Measurements from ENCODE around the gene EIF4EBP2. TPM values are rescaled to one million over a fixed set of nuclear protein-coding genes. Genes with fewer than 3 reads are reported as not detected.

EIF4EBP2 gene
- polyA plus RNA-seq, 3 donors: 26.3 to 93.8 (median 73.4) TPM

- TF ChIP-seq CTCF (IDR thresholded peaks at IDR 0.05): no peak
- H3K36me3 Mint-ChIP-seq: peaks cover 5 to 8% of the 10 kb centered on the region in 2 donors
- Histone ChIP-seq H3K79me2 (ENCODE audit: insufficient read depth, low read length) (no peaks in the 10 kb centered on the region), H3K4me2 (replicated peaks; ENCODE audit: extremely low read depth, low read length, poor library complexity, severe bottlenecking) (no peak overlapping the region), H3K27ac (ENCODE audit: low read depth in 1 of 2, low read length in 2 of 2) (no peak overlapping the region), H2AFZ (ENCODE audit: insufficient read depth, low read depth, low read length, poor library complexity, severe bottlenecking) (peak overlapping the region; percentile 51), H3K9me3 (replicated peaks in 1 of 2; ENCODE audit: control insufficient read depth in 1 of 2, insufficient read depth in 1 of 2, low read length in 2 of 2) (no peaks in the 10 kb centered on the region), H3K4me1 (ENCODE audit: control insufficient read depth in 1 of 2, insufficient read depth in 2 of 2, low read length in 2 of 2) (peaks cover 33 to 46% of the 10 kb centered on the region in 2 donors), H3K36me3 (replicated peaks in 1 of 2; ENCODE audit: control insufficient read depth in 1 of 2, insufficient read depth in 2 of 2, low read length in 2 of 2) (no peaks in the 10 kb centered on the region), H3K27me3 (ENCODE audit: control insufficient read depth in 2 of 2, insufficient read depth in 2 of 2, low read length in 2 of 2) (no peaks in the 10 kb centered on the region), H4K20me1 (ENCODE audit: insufficient read depth, low read length) (no peaks in the 10 kb centered on the region), H3K9ac (ENCODE audit: insufficient read depth, low read length, poor library complexity, severe bottlenecking) (no peak overlapping the region), H3K4me3 (replicated peaks in 1 of 3; ENCODE audit: low read depth in 2 of 3, low read length in 3 of 3) (no peak overlapping the region)
- peaks cover 0 to 2% (median 0%) of the 10 kb centered on the region in 7 donors for H3K9me3 Mint-ChIP-seq
- no peak for DNase-seq
- H3K4me1 Mint-ChIP-seq: peaks cover 40% of the 10 kb centered on the region
- WGBS (ENCODE audit: insufficient coverage): no CpG with 5 or more reads among the region's 1 CpG
- intact Hi-C loops (cut with micrococcal nuclease): loop anchor here (5.0 kb wide), 2 partner anchors 91 to 141 kb away; no protein-coding TSS in a partner anchor
- H3K4me3 Mint-ChIP-seq: no peak overlapping the region
- H3K27ac Mint-ChIP-seq: peak overlapping the region in 1 of 7 donors; percentile 30
- H3K27me3 Mint-ChIP-seq (ENCODE audit: low read depth in 3 of 3): peaks cover 0 to 2% (median 2%) of the 10 kb centered on the region in 3 donors
Measured at GRCh38 chr10:70363292-70363691, 40.7 kb upstream of the EIF4EBP2 start.

DNA sequence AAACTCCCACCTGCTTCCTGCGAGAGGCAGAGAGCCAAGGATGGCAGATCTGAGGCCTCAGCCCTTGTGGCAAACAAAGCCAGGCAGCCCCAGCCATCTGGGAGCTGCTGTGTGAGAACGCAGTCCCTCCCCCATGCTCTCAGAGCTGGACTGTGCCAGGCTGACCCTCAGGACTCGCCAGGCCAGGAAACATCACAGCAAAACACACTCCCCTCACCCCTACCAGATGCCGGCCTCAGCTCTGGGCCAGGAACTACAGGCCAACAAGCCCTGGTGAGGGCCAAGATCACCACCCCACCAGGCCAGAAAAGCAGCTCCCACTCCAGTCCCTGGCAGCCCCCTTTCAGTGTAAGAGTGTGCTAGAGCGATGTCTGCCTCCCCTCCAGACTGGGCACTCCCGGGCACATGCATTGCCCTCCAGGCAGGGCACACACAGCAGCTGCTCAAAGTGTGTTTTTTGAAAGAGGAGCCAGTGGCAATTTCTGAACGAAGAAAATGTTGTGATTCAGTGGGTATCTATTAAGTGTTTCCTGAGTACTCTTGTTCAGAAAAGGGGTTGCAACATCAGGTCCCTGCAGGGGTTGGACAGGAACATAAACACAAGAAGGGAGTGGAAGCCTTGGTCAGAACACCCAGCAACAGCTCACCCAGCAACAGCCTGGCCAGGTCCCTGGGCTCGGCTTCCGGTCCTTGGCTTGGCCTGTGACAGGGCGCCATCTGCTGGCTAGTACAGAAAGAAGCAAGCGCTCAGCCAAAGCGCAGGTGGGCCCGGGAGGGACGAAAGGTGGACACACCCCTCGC is 39.8 kb upstream of the EIF4EBP2 start:
- no peaks in the 10 kb centered on the region for H3K9me3 ChIP-seq (replicated peaks in 1 of 2; ENCODE audit: control insufficient read depth in 1 of 2, insufficient read depth in 1 of 2, low read length in 2 of 2)
- TF ChIP-seq CTCF (IDR thresholded peaks at IDR 0.05): peak; percentile 93
- H3K4me2 ChIP-seq (replicated peaks; ENCODE audit: extremely low read depth, low read length, poor library complexity, severe bottlenecking): peak overlapping the region; percentile 33
- peaks cover 0 to 2% (median 0%) of the 10 kb centered on the region in 7 donors for H3K9me3 Mint-ChIP-seq
- H3K4me3 Mint-ChIP-seq: peak overlapping the region in 1 of 2 donors; percentile 59
- intact Hi-C loops (cut with micrococcal nuclease): loop anchor here (1.0 to 5.0 kb wide), 3 partner anchors 92 to 143 kb away; no protein-coding TSS in a partner anchor
- H3K27me3 Mint-ChIP-seq (ENCODE audit: low read depth in 3 of 3): peaks cover 0 to 2% (median 2%) of the 10 kb centered on the region in 3 donors
- DNase-seq: peak; percentile 89 to 95 (median 94)
- H3K36me3 ChIP-seq (replicated peaks in 1 of 2; ENCODE audit: control insufficient read depth in 1 of 2, insufficient read depth in 2 of 2, low read length in 2 of 2): no peaks in the 10 kb centered on the region
- peak overlapping the region; percentile 27 to 46 for H3K27ac ChIP-seq (ENCODE audit: low read depth in 1 of 2, low read length in 2 of 2)
- H3K4me1 Mint-ChIP-seq: peaks cover 36% of the 10 kb centered on the region
- H3K36me3 Mint-ChIP-seq: peaks cover 5 to 8% of the 10 kb centered on the region in 2 donors
- H4K20me1 ChIP-seq (ENCODE audit: insufficient read depth, low read length): no peaks in the 10 kb centered on the region
- no peaks in the 10 kb centered on the region for H3K79me2 ChIP-seq (ENCODE audit: insufficient read depth, low read length)
- no peak overlapping the region for H3K9ac ChIP-seq (ENCODE audit: insufficient read depth, low read length, poor library complexity, severe bottlenecking)
- WGBS (ENCODE audit: insufficient coverage): 30% methylated on average over 15 of the region's 15 CpGs
- H3K27ac Mint-ChIP-seq: peak overlapping the region; percentile 35 to 88 (median 87)
- peak overlapping the region in 1 of 3 experiments; percentile 2 for H3K4me3 ChIP-seq (replicated peaks in 1 of 3; ENCODE audit: low read depth in 2 of 3, low read length in 3 of 3)
- peaks cover 29 to 38% of the 10 kb centered on the region in 2 donors for H3K4me1 ChIP-seq (ENCODE audit: control insufficient read depth in 1 of 2, insufficient read depth in 2 of 2, low read length in 2 of 2)
- peak overlapping the region; percentile 51 for H2AFZ ChIP-seq (ENCODE audit: insufficient read depth, low read depth, low read length, poor library complexity, severe bottlenecking)
- no peaks in the 10 kb centered on the region for H3K27me3 ChIP-seq (ENCODE audit: control insufficient read depth in 2 of 2, insufficient read depth in 2 of 2, low read length in 2 of 2)
